ENCODE data around the gene DEFB129.
A peak's percentile ranks its signal among the peaks of the same experiment; 100 is the strongest.
"Not testable (repeated sequence)": the region's sequence is repeated elsewhere in the genome, so short reads cannot be mapped to it uniquely, and the experiment has no call there.

Gene DEFB129, protein sequence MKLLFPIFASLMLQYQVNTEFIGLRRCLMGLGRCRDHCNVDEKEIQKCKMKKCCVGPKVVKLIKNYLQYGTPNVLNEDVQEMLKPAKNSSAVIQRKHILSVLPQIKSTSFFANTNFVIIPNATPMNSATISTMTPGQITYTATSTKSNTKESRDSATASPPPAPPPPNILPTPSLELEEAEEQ

DNA sequence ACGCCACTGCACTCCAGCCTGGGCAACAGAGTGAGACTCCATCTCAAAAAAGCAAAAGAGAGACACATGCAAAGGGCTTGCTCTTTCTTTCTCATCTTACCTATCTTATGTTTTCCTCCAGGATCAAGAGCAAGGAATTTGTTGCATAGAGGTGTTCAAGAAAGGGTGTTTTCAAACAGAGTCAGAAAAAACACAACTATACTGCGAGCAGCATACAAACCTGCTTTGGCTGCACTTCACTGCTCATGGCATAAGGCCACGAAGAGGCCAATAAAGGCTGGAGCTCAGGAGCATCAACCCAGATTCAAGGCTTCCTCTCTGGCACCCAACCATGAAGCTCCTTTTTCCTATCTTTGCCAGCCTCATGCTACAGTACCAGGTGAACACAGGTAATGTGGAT is at the start of gene DEFB129:
TSS of gene DEFB129 (plus strand) at position 301 of the 400 bp plus-strand sequence. CDS start at position 332, 31 bp downstream.
- no peak for DNase-seq (ENCODE audit: low read depth, low spot score)

GRCh38 chr20:184288-184687 is 42.8 kb upstream of the DEFB129 start:
- DNase-seq (ENCODE audit: low read depth, low spot score) = no peak

DNA sequence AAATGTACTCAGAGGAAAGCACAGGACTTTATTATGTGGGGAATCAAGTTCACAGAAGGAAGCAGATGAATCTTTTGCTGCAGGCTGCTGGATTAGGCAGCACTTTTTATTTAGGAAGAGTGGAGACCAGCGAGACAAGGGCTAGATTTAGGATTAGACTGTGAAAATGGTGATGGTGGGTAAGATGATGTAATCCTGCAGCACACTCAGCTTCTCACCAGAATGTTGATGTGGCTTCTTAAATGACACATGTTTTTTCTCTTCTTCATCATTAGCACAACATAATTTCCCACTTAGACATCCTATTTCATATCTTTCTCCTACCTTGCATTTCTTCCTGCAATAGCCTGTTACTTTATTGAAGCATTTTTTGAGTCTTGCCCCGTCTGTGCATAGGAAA is 39.3 kb upstream of the DEFB129 start:
- DNase-seq (ENCODE audit: low read depth, low spot score) = no peak

- DNase-seq (ENCODE audit: low read depth, low spot score) = no peak
Observed at GRCh38 chr20:189611-190010, 37.4 kb upstream of the DEFB129 start, which contains the start of gene DEFB128. Gene DEFB128, minus strand, starts transcription at chr20:189711. Its CDS starts 88 bp downstream, at chr20:189623.

- no peak for DNase-seq (ENCODE audit: low read depth, low spot score)
Observed at GRCh38 chr20:198225-198624, 28.8 kb upstream of the DEFB129 start.

DNA sequence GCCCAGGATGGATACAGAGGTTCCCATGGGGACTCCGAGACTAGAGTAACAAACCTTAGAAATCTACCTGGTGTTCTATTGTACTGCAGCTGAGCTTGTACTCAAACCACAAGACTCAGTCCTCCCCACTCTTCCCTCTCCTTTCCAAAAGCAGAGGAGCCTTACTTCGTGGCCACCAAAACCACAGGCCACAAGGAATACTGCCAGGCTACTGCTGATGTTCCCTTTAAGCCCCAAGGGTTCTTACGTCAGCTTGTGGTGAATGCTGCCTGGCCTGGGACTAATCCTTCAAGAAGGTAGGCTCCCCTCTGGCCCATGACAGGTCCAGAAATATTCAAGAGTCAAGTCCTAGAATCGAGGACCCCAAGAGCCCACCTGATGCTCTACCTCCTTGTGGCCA is 27.1 kb upstream of the DEFB129 start:
- DNase-seq (ENCODE audit: low read depth, low spot score) = no peak

DNA sequence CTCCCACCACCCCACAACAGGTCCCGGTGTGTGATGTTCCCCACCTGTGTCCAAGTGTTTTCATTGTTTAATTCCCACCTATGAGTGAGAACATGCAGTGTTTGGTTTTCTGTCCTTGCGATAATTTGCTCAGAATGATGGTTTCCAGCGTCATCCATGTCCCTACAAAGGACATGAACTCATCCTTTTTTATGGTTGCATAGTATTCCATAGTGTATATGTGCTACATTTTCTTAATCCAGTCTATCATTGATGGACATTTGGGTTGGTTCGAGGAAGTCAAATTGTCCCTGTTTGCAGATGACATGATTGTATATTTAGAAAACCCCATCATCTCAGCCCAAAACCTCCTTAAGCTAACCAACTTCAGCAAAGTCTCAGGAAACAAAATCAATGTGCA is 23.4 kb upstream of the DEFB129 start:
- DNase-seq (ENCODE audit: low read depth, low spot score) = not testable (repeated sequence)

DNA sequence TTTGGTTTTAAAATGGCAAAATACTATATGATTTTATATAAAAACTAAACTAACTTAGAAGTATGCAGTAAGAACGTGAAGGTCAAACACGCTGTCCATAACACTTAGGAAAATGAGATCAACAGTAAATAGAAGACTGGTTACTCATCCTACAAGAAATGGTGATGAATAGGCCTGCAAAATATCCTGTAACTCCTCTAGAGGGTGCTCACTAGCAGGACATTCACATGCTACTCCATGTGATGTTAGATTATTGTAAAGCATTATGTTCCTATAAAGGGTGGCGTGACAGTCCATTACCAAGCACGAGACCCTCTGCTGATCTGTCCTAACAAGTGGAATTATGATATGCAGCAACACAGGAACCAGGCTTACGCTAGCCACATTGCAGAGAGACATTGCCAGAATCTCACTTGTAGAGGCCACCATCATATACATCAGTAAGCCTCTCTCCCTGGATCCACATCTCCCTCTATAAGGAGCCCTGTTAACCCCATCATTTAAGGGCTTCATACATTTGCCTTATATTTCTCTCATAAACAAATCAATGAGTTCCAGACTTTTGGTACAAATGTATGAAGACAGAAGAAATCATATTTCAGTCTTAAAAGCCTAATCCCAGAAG is 18.0 kb upstream of the DEFB129 start:
- no peak for DNase-seq (ENCODE audit: low read depth, low spot score)

- DNase-seq (ENCODE audit: low read depth, low spot score) = no peak
Observed at GRCh38 chr20:210809-211502, 16.1 kb upstream of the DEFB129 start.

- DNase-seq (ENCODE audit: low read depth, low spot score) = no peak
Observed at GRCh38 chr20:214383-214782, 12.7 kb upstream of the DEFB129 start.

- no peak for DNase-seq (ENCODE audit: low read depth, low spot score)
Observed at GRCh38 chr20:215796-216195, 11.3 kb upstream of the DEFB129 start.

- no peak for DNase-seq (ENCODE audit: low read depth, low spot score)
Observed at GRCh38 chr20:217266-217665, 9.8 kb upstream of the DEFB129 start.

- DNase-seq (ENCODE audit: low read depth, low spot score) = no peak
Observed at GRCh38 chr20:219290-220115, 7.6 kb upstream of the DEFB129 start.

- DNase-seq (ENCODE audit: low read depth, low spot score) = no peak
Observed at GRCh38 chr20:221258-221830, 5.7 kb upstream of the DEFB129 start.

DNA sequence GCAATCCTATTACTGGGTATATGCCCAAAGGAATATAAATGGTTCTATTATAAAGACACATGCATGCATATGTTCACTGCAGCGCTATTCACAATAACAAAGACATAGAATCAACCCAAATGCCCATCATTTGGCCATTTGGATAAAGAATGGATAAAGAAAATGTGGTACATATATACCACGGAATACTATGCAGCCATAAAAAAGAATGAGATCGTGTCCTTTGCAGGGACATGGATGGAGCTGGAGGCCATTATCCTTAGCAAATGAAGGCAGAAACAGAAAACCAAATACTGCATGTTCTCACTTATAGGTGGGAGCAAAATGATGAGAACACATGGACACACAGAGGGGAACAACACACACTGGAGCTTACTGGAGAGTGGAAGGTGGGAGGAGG is 1.2 kb upstream of the DEFB129 start:
- DNase-seq (ENCODE audit: low read depth, low spot score) = not testable (repeated sequence)

GRCh38 chr20:227439-228105 is 514 bp downstream of the DEFB129 start:
- no peak for DNase-seq (ENCODE audit: low read depth, low spot score)

DNA sequence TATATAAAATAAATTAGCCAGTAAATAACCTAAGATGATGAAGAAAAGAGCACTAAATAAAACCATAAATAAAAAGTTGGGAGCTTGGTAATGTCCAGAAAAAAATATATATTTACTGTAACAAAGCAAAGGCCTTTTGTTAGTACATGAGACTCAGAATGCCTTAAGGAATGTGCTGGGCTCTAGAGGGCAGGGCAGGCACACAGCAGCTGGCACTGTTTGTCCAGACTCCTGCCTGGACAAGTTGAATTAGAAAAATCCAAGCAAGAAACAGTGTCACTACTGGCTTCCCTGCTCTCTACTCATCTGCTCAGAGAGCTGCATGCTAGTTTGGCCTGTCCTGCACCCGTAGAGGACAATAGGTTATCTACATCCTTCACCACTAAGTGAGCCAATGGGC is 8.8 kb downstream of the DEFB129 start:
- no peak for DNase-seq (ENCODE audit: low read depth, low spot score)

DNA sequence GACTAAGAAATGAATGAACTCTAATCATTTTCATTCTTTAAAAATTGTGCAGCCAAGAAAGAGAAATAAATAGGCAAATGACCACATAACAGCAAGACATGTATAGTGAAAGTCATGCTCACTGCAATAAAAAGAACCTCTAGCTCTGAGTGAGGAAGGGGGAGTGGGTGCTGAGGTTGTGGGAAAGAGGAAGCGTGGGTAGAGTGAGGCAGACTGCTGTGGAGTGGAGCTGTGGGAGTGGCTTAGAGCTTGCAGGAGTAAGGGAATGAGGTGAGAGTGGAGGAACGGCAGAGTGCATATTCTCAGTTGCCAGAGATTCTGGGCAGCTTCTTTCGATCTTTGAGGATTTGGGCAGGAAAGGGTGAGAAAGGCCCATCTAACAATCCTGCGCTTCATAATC is 10.4 kb downstream of the DEFB129 start:
- no peak for DNase-seq (ENCODE audit: low read depth, low spot score)

DNA sequence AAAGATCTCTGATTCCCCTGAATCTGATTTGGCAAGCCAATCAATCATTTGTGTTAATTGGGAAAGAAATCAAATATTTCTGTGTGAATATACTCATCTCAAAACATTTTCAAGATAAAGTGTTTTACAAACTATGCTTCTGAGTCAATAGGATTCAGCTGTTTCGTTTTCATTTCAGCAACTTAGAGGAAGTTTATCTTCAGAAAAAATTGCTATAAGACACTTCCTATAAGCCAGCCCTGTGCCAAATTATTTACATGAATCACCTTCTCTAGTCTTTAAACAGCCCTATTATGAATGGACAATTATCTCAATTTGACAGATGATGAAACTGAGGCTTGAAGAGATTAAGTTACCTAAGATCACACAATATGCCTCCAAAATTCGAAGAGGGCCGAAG is 10.9 kb downstream of the DEFB129 start:
- DNase-seq (ENCODE audit: low read depth, low spot score) = no peak

DNA sequence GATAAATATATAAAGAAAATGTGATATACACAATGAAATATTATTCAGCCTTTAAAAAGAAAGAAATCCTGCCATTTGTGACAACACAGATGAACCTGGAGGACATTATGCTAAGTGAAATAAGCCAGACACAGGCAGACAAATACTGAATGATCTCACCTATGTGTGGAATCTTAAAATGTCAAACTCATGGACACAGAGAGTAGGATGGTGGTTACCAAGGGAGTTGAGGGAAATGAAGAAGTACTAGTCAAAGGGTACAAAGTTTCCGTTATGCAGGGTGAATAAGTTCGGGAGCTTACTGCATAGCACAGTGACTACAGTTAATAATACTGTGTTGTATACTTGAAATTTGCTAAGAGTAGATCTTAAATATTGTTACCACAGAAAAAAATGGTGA is 15.8 kb downstream of the DEFB129 start:
- DNase-seq (ENCODE audit: low read depth, low spot score) = no peak

DNA sequence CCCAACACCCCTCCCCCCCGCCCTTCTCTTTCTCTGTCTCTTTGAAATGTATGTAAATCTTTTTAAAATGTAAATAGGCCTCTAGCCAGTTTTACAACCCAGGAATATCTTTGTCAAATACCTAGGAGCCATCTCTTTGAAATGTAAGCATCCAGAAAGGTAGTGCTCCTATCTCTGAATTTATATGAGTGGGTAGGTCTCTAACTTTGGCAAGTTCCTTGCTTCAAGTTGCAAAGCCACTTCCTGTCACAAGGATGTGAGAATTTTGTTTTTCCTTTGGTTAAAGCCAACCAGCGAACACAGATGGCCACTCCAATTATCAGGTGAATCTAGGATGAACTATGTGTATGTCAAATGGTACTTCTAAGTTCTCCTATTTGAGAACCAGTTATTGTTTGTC is 24.3 kb downstream of the DEFB129 start:
- peak; percentile 71 for DNase-seq (ENCODE audit: low read depth, low spot score)

Data from iPS DF 19.7 (cell line).